Activated CD4-positive, alpha-beta memory T cell treated with anti-CD3 and anti-CD28 coated beads for 36 hours (primary cell): Measurements from ENCODE around the gene KCNE5. TPM values are rescaled to one million over a fixed set of nuclear protein-coding genes. Genes with fewer than 3 reads are reported as not detected.
"Not testable (repeated sequence)": the region's sequence is repeated elsewhere in the genome, so short reads cannot be mapped to it uniquely, and the experiment has no call there.

Source experiments
- CTCF ChIA-PET: fragments of 350-600 bp; sonication (Branson Sonifier 250); formaldehyde crosslinking; loops from one replicate; lab custom pipeline; 2021; ENCODE audit warnings: antibody characterized with exemption, inconsistent platforms; lab: Charles Lee
- POLR2A ChIA-PET: fragments of 350-600 bp; sonication (Branson Sonifier 250); formaldehyde crosslinking; loops from one replicate; lab custom pipeline; 2021; ENCODE audit warnings: antibody characterized with exemption; lab: Charles Lee
- DNase-seq: peaks from one replicate; pipeline ENCODE4 v3.0.0-alpha.2; 2020
- H3K27ac Mint-ChIP-seq: one replicate; pipeline ENCODE4 v1.8.0; 2021; ENCODE audit warnings: mixed read lengths
- H3K27me3 Mint-ChIP-seq: one replicate; pipeline ENCODE4 v1.8.0; 2021; ENCODE audit warnings: mixed read lengths
- H3K36me3 Mint-ChIP-seq: one replicate; pipeline ENCODE4 v1.8.0; 2021; ENCODE audit warnings: mixed read lengths
- H3K4me1 Mint-ChIP-seq: one replicate; pipeline ENCODE4 v1.8.0; 2021; ENCODE audit warnings: low read depth, mixed read lengths
- H3K4me3 Mint-ChIP-seq: one replicate; pipeline ENCODE4 v1.8.0; 2021; ENCODE audit warnings: mild to moderate bottlenecking, mixed read lengths
- H3K9me3 Mint-ChIP-seq: one replicate; pipeline ENCODE4 v1.8.0; 2021; ENCODE audit warnings: mixed read lengths
- intact Hi-C: fragments of 100-400 bp; cut with micrococcal nuclease; formaldehyde crosslinking; loops from one replicate; pipeline ENCODE4 v1.15.1; 2023
- total RNA-seq, 2 experiments: library from RNA; stranded (reverse); gene quantifications; one replicate each; pipeline ENCODE4 v1.2.3, GENCODE V29; 2021

Gene KCNE5, protein sequence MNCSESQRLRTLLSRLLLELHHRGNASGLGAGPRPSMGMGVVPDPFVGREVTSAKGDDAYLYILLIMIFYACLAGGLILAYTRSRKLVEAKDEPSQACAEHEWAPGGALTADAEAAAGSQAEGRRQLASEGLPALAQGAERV
- under 1 TPM in 1 of 2 experiments, not detected in 1; 0.24 TPM for total RNA-seq

DNA sequence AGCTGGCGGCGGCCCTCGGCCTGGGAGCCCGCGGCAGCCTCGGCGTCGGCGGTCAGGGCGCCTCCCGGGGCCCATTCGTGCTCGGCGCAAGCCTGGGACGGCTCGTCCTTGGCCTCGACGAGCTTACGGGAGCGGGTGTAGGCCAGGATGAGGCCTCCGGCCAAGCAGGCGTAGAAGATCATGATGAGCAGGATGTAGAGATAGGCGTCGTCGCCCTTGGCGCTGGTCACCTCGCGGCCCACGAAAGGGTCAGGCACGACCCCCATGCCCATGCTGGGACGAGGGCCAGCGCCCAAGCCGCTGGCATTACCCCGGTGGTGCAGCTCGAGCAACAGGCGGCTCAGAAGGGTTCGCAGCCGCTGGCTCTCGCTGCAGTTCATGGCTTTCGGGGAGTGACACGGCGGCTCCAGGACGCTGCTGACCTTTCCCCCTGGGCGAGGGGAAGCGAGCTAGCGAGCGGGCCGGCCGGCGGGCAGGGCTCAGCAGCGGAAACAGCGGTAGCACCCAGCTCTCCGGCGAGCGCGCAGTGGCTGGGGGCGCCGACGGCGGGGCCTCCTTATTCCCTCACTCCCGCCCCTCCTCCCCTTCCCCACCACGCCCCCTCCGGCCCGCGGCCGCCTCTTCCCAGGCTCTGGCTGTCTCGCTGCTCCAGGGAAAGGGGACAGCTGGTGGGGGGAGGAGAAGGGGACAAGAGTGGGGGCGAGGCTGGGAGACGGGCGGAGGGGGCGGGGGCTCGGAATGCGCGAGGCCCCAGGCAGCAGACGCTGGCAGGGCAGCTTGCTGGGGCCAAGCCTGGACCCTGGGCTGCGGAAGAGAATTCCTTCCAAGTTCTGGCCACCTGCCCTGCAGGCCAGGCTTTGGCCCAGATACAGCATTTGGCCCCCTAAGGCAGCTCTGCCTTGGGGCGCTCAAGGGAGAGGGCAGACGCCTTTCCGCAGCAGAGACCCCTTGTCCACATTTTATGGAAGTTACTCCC is at the start of gene KCNE5:
Gene KCNE5 (minus strand): TSS at position 532 of the 976 bp plus-strand sequence. CDS start 152 bp downstream, at position 380.
- POLR2A ChIA-PET = no interaction called here
- H3K27me3 Mint-ChIP-seq = no peaks in the 10 kb centered on the region
- CTCF ChIA-PET = no interaction called here
- no peak for DNase-seq
- H3K4me1 Mint-ChIP-seq = no peaks in the 10 kb centered on the region
- H3K4me3 Mint-ChIP-seq = no peak within 1 kb of the TSS
- peaks cover 2% of the 10 kb centered on the region for H3K36me3 Mint-ChIP-seq
- H3K9me3 Mint-ChIP-seq = no peaks in the 10 kb centered on the region
- no peak within 1 kb of the TSS for H3K27ac Mint-ChIP-seq
- intact Hi-C loops = no loop called here

DNA sequence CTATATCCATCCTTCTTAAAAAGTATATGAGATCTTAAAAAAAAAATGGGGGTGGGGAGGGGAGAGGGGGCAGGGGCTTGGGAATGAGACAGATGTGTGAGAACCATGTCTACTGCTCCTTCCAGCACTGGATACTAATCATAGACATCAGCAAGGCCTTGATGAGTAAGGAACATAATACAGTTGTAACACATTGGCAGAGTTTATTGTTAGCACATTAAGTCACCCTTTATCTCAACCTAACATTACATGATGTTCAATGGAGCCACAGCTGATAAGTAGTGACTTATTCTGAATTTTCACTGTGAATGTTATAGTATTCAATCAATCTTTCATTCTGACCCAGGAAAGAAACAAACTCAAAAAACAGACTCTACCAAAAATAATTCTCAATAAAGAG is 47.3 kb upstream of the KCNE5 start:
- no peaks in the 10 kb centered on the region for H3K9me3 Mint-ChIP-seq
- CTCF ChIA-PET = no interaction called here
- DNase-seq = no peak

DNA sequence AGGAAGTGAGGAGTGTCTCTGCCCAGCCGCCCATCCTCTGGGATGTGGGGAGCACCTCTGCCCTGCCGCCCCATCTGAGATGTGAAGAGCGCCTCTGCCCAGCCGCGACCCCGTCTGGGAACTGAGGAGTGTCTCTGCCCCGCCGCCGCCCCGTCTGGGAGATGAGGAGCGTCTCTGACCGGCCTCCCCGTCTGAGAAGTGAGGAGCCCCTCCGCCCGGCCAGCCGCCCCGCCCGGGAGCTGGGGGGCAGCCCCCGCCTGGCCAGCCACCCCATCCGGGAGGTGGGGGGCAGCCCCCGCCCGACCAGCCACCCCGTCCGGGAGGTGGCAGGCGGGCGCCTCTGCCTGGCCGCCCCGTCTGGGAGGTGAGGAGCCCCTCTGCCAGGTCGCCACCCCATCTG is 46.2 kb upstream of the KCNE5 start:
- H3K4me1 Mint-ChIP-seq, POLR2A ChIA-PET, H3K9me3 Mint-ChIP-seq, H3K27me3 Mint-ChIP-seq, intact Hi-C loops, H3K27ac Mint-ChIP-seq, DNase-seq, H3K4me3 Mint-ChIP-seq, CTCF ChIA-PET: not testable (repeated sequence)
- H3K36me3 Mint-ChIP-seq = peaks cover 24% of the 10 kb centered on the region

More for the DNA sequence above, 47.3 kb upstream of the KCNE5 start:
- Mint-ChIP-seq H3K36me3 (peaks cover 24% of the 10 kb centered on the region), H3K4me1 (no peaks in the 10 kb centered on the region), H3K4me3 (no peak overlapping the region), H3K27ac (no peak overlapping the region), H3K27me3 (no peaks in the 10 kb centered on the region)
- intact Hi-C loops = no loop called here
- POLR2A ChIA-PET = no interaction called here

DNA sequence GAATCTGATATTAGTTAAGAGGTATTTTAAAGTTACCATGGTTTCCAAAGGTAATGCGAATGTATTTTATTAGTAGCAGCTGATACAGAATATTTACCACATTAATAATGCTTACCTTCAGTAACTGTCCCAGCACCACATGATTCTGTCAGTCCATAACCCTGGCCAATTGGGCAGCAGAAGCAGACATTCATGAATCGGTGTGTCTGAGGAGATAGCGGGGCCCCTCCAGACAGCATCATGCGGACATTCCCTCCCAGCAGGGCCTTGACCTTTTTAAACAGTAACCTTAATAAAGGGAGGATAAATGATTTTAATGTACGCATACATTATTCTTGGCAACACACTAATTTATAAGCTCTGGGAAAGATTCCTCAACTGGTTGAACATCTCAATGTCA is 43.0 kb upstream of the KCNE5 start:
- intact Hi-C loops = no loop called here
- ChIA-PET POLR2A (no interaction called here), CTCF (no interaction called here)
- no peaks in the 10 kb centered on the region for H3K9me3 Mint-ChIP-seq
- no peak for DNase-seq
- H3K27me3 Mint-ChIP-seq = no peaks in the 10 kb centered on the region
- no peaks in the 10 kb centered on the region for H3K4me1 Mint-ChIP-seq
- H3K4me3 Mint-ChIP-seq = no peak overlapping the region
- no peak overlapping the region for H3K27ac Mint-ChIP-seq
- peaks cover 31% of the 10 kb centered on the region for H3K36me3 Mint-ChIP-seq

DNA sequence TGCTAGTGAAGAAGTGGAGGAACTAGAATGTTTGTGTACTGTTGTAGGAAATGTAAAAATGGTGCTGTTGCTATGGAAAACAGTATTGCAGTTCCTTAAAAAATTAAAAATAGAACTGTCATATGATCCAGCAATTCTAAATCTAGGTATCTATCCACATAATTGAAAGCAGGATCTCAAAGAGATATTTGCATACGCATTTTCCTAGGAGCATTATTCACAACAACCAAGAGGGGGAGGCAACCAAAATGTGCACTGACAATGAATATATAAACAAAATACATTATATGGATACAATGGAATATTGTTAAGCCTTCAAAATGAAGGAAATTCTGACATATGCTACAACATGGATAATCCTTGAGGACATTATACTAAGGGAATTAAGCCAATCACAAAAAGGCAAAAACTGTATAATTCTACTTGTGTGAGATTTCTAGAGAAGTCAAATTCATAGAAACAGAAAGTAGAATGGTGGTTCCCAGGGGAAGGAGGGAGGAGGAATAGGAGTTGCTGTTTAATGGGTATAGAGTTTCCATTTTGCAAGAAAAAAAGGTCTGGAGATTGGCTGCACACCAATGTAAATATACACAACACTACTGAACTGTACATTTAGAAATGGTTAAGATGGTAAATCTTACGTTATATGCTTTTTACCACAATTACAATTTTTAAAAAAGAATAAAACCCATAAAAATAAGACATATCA is 35.6 kb upstream of the KCNE5 start:
- POLR2A ChIA-PET = no interaction called here
- no peak for DNase-seq
- Mint-ChIP-seq H3K27ac (no peak overlapping the region), H3K27me3 (no peaks in the 10 kb centered on the region), H3K4me3 (no peak overlapping the region), H3K36me3 (peaks cover 57% of the 10 kb centered on the region), H3K9me3 (peaks cover 8% of the 10 kb centered on the region), H3K4me1 (no peaks in the 10 kb centered on the region)
- intact Hi-C loops = no loop called here
- CTCF ChIA-PET = no interaction called here

DNA sequence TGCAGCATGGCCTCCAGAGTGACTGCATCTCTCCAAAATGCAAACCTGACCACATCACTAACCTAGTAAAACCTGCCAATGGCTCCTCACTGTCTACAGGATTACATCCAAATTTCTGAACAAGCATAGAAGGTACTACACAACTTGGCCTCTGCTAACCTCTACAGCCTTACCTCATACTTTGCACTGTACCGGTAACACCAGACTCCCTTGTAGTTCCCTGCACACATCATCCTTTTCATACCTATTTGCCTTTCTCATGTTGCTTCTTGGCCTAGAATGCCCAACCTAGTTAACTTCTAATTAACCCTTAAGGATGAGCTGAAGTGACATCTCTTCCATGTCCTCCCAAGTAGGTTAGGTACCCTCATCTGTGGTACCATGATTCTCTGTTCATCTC is 33.4 kb upstream of the KCNE5 start:
- H3K27me3 Mint-ChIP-seq = no peaks in the 10 kb centered on the region
- no peak overlapping the region for H3K4me3 Mint-ChIP-seq
- ChIA-PET POLR2A (no interaction called here), CTCF (no interaction called here)
- no peak for DNase-seq
- H3K4me1 Mint-ChIP-seq = no peaks in the 10 kb centered on the region
- H3K9me3 Mint-ChIP-seq = peaks cover 8% of the 10 kb centered on the region
- intact Hi-C loops = no loop called here
- H3K36me3 Mint-ChIP-seq = peaks cover 56% of the 10 kb centered on the region
- no peak overlapping the region for H3K27ac Mint-ChIP-seq

DNA sequence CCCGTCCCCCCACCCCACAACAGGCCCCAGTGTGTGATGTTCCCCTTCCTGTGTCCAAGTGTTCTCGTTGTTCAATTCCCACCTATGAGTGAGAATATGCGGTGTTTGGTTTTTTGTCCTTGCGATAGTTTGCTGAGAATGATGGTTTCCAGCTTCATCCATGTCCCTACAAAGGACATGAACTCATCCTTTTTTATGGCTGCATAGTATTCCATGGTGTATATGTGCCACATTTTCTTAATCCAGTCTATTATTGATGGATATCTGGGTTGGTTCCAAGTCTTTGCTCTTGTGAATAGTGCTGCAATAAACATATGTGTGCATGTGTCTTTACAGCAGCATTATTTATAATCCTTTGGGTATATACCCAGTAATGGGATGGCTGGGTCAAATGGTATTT is 32.4 kb upstream of the KCNE5 start:
- H3K27me3 Mint-ChIP-seq, H3K4me3 Mint-ChIP-seq, CTCF ChIA-PET, H3K9me3 Mint-ChIP-seq, POLR2A ChIA-PET, H3K27ac Mint-ChIP-seq, H3K4me1 Mint-ChIP-seq, intact Hi-C loops, DNase-seq: not testable (repeated sequence)
- peaks cover 51% of the 10 kb centered on the region for H3K36me3 Mint-ChIP-seq

DNA sequence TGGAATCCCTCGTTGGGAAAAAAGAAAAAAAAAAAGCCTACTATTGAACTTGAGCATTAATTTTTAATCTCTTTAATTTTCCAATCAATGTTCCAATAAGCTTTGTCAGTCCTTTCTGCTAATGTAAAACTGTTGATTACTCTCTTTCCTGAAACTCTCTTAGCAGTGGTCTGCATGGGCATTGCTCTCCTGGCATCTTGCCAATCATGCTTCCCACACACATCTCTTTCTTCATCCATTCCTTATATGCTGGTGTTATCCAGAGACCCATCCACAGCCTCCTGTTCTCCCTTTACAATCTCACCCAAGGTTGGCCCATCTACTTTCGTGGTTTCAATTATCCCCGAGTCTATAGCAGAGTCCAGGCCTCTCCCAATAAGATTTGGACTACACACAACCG is 31.8 kb upstream of the KCNE5 start:
- H3K9me3 Mint-ChIP-seq = peaks cover 8% of the 10 kb centered on the region
- POLR2A ChIA-PET = no interaction called here
- intact Hi-C loops = no loop called here
- no peaks in the 10 kb centered on the region for H3K27me3 Mint-ChIP-seq
- no peak for DNase-seq
- no peaks in the 10 kb centered on the region for H3K4me1 Mint-ChIP-seq
- peaks cover 47% of the 10 kb centered on the region for H3K36me3 Mint-ChIP-seq
- H3K4me3 Mint-ChIP-seq = no peak overlapping the region
- CTCF ChIA-PET = no interaction called here
- no peak overlapping the region for H3K27ac Mint-ChIP-seq

DNA sequence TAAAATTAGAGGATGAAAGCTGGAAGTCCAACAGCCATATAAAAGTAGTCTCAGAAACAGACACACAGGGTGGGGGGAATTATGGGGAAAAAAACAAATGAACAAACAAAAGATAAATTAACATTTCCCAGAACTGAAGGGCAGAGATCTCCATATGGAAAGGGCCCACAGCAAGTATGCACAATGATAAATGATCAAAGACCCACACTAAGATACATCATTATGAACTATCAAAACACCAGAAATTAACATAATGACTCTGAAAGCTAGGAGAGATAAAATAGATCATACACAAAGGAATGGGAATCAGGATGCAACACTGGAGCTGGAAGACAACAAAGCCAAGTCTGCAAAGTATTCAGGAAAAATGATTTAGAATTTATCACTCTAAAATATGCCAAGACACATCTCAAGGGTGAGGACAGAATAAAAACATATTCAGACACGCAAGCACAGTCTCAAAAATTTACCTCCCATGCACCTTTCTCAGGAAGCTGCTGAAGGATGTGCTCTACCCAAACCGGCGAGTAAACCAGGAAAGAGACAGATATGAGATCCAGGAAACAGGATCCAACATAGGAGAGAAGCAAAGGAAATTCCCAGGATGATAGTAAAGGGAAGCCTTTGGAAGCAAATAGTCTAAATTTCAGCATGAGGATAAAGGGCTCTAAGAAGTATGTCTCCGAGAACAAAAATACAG is 30.7 kb upstream of the KCNE5 start:
- no peaks in the 10 kb centered on the region for H3K4me1 Mint-ChIP-seq
- no peaks in the 10 kb centered on the region for H3K27me3 Mint-ChIP-seq
- H3K9me3 Mint-ChIP-seq = peaks cover 8% of the 10 kb centered on the region
- intact Hi-C loops = no loop called here
- H3K27ac Mint-ChIP-seq = no peak overlapping the region
- CTCF ChIA-PET = no interaction called here
- POLR2A ChIA-PET = no interaction called here
- peaks cover 43% of the 10 kb centered on the region for H3K36me3 Mint-ChIP-seq
- H3K4me3 Mint-ChIP-seq = no peak overlapping the region
- no peak for DNase-seq

DNA sequence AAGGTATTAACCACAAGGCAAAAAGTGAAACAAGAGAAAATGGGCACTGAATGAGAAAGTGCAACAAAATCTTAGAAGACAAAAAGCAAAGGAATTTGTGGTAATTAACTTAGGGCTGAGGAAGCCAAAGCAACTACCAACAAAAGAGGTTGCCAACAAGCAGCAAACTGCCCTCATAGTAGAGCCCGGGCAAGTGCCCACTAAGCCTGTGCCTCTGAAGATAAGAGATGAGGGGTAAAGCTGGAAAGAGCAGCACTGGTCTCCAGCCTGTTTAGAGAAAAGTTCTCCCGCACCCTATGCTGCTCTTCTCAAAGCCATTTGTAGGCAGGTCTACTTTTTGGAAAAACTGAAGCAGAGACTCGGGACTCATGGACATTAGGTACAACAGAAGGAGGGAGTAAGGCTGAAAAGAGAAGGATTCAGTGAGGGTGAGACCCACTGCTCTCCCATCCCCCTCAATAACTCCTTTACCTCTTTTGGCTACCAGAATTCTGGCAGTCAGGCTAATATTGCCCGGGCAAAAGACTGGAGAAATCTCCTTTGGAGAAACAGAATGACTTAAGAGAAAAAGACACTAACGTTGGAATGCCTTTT is 29.6 kb upstream of the KCNE5 start:
- ChIA-PET POLR2A (no interaction called here), CTCF (no interaction called here)
- Mint-ChIP-seq H3K36me3 (peaks cover 34% of the 10 kb centered on the region), H3K9me3 (peaks cover 8% of the 10 kb centered on the region), H3K27ac (no peak overlapping the region), H3K4me3 (no peak overlapping the region), H3K27me3 (no peaks in the 10 kb centered on the region), H3K4me1 (no peaks in the 10 kb centered on the region)
- intact Hi-C loops = no loop called here
- no peak for DNase-seq

DNA sequence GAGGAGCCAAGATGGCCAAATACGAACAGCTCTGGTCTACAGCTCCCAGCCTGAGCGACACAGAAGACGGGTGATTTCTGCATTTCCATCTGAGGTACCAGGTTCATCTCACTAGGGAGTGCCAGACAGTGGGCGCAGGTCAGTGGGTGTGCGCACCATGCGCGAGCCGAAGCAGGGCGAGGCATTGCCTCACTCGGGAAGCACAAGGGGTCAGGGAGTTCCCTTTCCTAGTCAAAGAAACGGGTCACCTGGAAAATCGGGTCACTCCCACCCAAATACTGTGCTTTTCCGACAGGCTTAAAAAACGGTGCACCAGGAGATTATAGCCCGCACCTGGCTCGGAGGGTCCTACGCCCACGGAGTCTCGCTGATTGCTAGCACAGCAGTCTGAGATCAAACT is 19.7 kb upstream of the KCNE5 start:
- H3K9me3 Mint-ChIP-seq, H3K27me3 Mint-ChIP-seq, POLR2A ChIA-PET, H3K4me3 Mint-ChIP-seq, CTCF ChIA-PET, H3K4me1 Mint-ChIP-seq, DNase-seq, H3K27ac Mint-ChIP-seq, H3K36me3 Mint-ChIP-seq, intact Hi-C loops: not testable (repeated sequence)
